Parathyroid adenoma (tissue), 2 donors: ENCODE measurements around the gene SIGLEC9.

ENCODE experiments used
- H2AFZ ChIP-seq: fragments of 300-600 bp; sonication (generic); one replicate; pipeline ENCODE4 v1.7.0; 2017; ENCODE audit warnings: antibody characterized with exemption, mild to moderate bottlenecking
- H3K27ac ChIP-seq: fragments of 300-600 bp; sonication (generic); one replicate; pipeline ENCODE4 v1.7.0; 2017
- H3K27me3 ChIP-seq: fragments of 300-600 bp; sonication (generic); one replicate; pipeline ENCODE4 v1.7.0; 2017; ENCODE audit warnings: low read length; ENCODE audit not compliant: control insufficient read depth, insufficient read depth
- H3K36me3 ChIP-seq: fragments of 300-600 bp; sonication (generic); one replicate; pipeline ENCODE4 v1.7.0; 2017; ENCODE audit warnings: low read length; ENCODE audit not compliant: control insufficient read depth, insufficient read depth
- H3K4me1 ChIP-seq: fragments of 300-600 bp; sonication (generic); one replicate; pipeline ENCODE4 v1.7.0; 2017; ENCODE audit warnings: control low read depth
- H3K4me2 ChIP-seq: fragments of 300-600 bp; sonication (generic); one replicate; pipeline ENCODE4 v1.7.0; 2017; ENCODE audit warnings: low read length
- H3K4me3 ChIP-seq: fragments of 300-600 bp; sonication (generic); one replicate; pipeline ENCODE4 v1.7.0; 2017; ENCODE audit warnings: low read depth, low read length
- H3K79me2 ChIP-seq: fragments of 300-600 bp; sonication (generic); one replicate; pipeline ENCODE4 v1.7.0; 2017; ENCODE audit warnings: control low read depth
- H3K9ac ChIP-seq: fragments of 300-600 bp; sonication (generic); one replicate; pipeline ENCODE4 v1.7.0; 2017; ENCODE audit warnings: mild to moderate bottlenecking
- H3K9me3 ChIP-seq: fragments of 300-600 bp; sonication (generic); one replicate; pipeline ENCODE4 v1.7.0; 2017; ENCODE audit warnings: low read length; ENCODE audit not compliant: control insufficient read depth
- CTCF ChIP-seq: fragments of 300-600 bp; sonication (generic); IDR thresholded peaks from one replicate; pipeline ENCODE4 v1.7.0; 2017; ENCODE audit warnings: antibody characterized with exemption, mild to moderate bottlenecking
- donor health status: primary hyperparathyroidism.

The SIGLEC9 gene

GRCh38 chr19:51150627-51151026 lies 25.9 kb downstream of the SIGLEC9 start:
- Histone ChIP-seq H3K79me2 (no peaks in the 10 kb centered on the region), H3K9me3 (no peaks in the 10 kb centered on the region), H2AFZ (no peak overlapping the region), H3K27me3 (no peaks in the 10 kb centered on the region), H3K27ac (no peak overlapping the region), H3K4me1 (peaks cover 6% of the 10 kb centered on the region), H3K4me2 (no peak overlapping the region), H3K9ac (no peak overlapping the region), H3K36me3 (no peaks in the 10 kb centered on the region), H3K4me3 (no peak overlapping the region)
- no peak for TF ChIP-seq CTCF

DNA sequence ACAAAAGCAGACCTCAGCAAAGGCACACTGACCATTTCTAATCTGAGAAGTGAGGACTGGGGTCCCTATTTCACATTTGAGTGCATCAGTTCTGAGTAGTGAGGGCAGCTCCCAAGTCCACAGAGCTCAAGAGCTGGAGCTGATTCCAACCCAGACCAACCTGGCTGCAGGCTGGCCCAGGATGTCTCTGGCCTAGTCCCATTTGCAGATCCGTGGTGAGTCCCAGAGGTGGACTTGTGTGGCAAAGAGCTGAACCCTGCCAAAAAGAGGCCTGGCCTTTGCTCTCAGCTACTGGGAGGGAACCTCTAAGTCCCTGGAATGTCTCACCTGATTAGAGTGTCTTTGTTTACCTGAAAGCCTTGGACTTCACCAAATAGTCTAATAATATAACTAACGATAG lies 32.0 kb downstream of the SIGLEC9 start:
- Histone ChIP-seq H3K27ac (no peak overlapping the region), H3K4me2 (no peak overlapping the region), H3K4me3 (no peak overlapping the region), H3K4me1 (no peaks in the 10 kb centered on the region), H3K79me2 (no peaks in the 10 kb centered on the region), H3K27me3 (no peaks in the 10 kb centered on the region), H2AFZ (no peak overlapping the region), H3K9ac (no peak overlapping the region), H3K36me3 (no peaks in the 10 kb centered on the region), H3K9me3 (no peaks in the 10 kb centered on the region)
- no peak for TF ChIP-seq CTCF

DNA sequence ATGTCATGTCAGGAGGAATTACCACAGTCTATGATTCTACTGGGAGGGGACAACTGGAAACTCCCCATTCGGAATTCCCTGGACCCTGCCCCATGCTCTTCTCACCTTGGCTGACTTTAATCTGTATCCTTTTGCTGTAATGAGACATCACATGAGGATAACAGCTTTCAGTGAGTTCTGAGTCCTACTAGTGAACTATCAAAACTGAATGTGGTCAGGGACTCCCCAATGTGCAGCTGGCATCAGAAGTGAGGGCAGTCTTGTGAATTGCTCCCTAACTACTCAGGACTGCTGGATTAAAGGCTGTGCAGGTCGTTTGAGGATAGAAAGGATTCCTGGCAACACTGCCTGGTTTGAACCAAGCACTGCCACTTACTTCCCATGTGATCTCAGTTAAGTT lies 32.6 kb downstream of the SIGLEC9 start:
- no peak for TF ChIP-seq CTCF

GRCh38 chr19:51158474-51159129 lies 33.9 kb downstream of the SIGLEC9 start:
- TF ChIP-seq CTCF = peak; percentile 75
- H3K27me3 ChIP-seq = no peaks in the 10 kb centered on the region
- H2AFZ ChIP-seq = peak overlapping the region; percentile 33
- H3K9ac ChIP-seq = no peak overlapping the region
- no peaks in the 10 kb centered on the region for H3K36me3 ChIP-seq
- H3K4me2 ChIP-seq = no peak overlapping the region
- no peaks in the 10 kb centered on the region for H3K9me3 ChIP-seq
- H3K79me2 ChIP-seq = no peaks in the 10 kb centered on the region
- H3K4me3 ChIP-seq = no peak overlapping the region
- H3K27ac ChIP-seq = no peak overlapping the region
- no peaks in the 10 kb centered on the region for H3K4me1 ChIP-seq

More for the DNA sequence above, 32.6 kb downstream of the SIGLEC9 start:
- H3K9me3 ChIP-seq = no peaks in the 10 kb centered on the region
- no peaks in the 10 kb centered on the region for H3K36me3 ChIP-seq
- H3K9ac ChIP-seq = no peak overlapping the region
- H3K27ac ChIP-seq = no peak overlapping the region
- H3K27me3 ChIP-seq = no peaks in the 10 kb centered on the region
- no peak overlapping the region for H2AFZ ChIP-seq
- H3K79me2 ChIP-seq = no peaks in the 10 kb centered on the region
- H3K4me3 ChIP-seq = no peak overlapping the region
- H3K4me1 ChIP-seq = no peaks in the 10 kb centered on the region
- H3K4me2 ChIP-seq = no peak overlapping the region

DNA sequence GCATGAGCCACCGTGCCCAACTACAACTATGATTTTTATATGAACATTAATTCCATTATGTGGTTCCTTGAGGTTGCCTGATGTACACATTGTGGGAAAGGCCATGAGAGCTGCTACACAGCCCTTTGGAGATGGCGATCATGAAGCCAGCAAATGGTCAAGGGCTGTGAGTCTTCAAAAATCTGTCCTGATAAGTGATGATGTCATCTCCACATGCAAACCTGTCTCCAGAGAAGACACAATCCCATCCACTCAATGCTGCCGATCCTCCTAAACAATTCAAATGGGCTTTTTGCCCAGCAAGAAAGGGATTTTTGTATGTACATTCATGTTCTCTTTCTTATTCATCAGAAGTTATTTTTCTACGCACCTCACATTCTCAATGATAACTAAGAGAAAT lies 35.0 kb downstream of the SIGLEC9 start:
- Histone ChIP-seq H3K4me1 (no peaks in the 10 kb centered on the region), H3K9me3 (no peaks in the 10 kb centered on the region), H3K9ac (no peak overlapping the region), H3K4me2 (no peak overlapping the region), H3K79me2 (no peaks in the 10 kb centered on the region), H3K27ac (no peak overlapping the region), H3K36me3 (no peaks in the 10 kb centered on the region), H3K4me3 (no peak overlapping the region), H2AFZ (no peak overlapping the region), H3K27me3 (no peaks in the 10 kb centered on the region)
- TF ChIP-seq CTCF = no peak
